Measurements from ENCODE around the gene MYOM1. TPM values are rescaled to one million over a fixed set of nuclear protein-coding genes. Genes with fewer than 3 reads are reported as not detected.

MYOM1 gene
- total and polyA plus RNA-seq, 2 donors (not counting 3 experiments of a cell fraction or from before 2014, with no cell fraction given) = 0.08 TPM; not detected in 1

- DNase-seq (ENCODE audit: low read depth, low spot score) (no peak), FAIRE-seq (no peak)
- no TSS peak for BruUV-seq (replicated peaks)
- H3K9ac ChIP-seq (replicated peaks; ENCODE audit: extremely low read depth, insufficient read depth, low read length) = no peak overlapping the region
- H3K79me2 ChIP-seq (ENCODE audit: control insufficient read depth, insufficient read depth, low read length) = no peaks in the 10 kb centered on the region
- H4K20me1 ChIP-seq (replicated peaks; ENCODE audit: control insufficient read depth, extremely low read depth, insufficient read depth, low read length) = no peaks in the 10 kb centered on the region
- H3K4me2 ChIP-seq (ENCODE audit: insufficient read depth, low read length) = no peak overlapping the region
- peaks cover 0 to 6% of the 10 kb centered on the region in 2 experiments for H3K27me3 ChIP-seq (ENCODE audit: control insufficient read depth in 2 of 2, insufficient read depth in 2 of 2, low read length in 2 of 2)
- H3K9me3 ChIP-seq (replicated peaks; ENCODE audit: control insufficient read depth, insufficient read depth, low read length) = no peaks in the 10 kb centered on the region
- H3K27ac ChIP-seq (ENCODE audit: insufficient read depth, low read depth, low read length) = no peak overlapping the region
- no peak overlapping the region for H2AFZ ChIP-seq (ENCODE audit: low read depth, low read length)
- TF ChIP-seq FOS (IDR thresholded peaks at IDR 0.05; ENCODE audit: borderline replicate concordance, insufficient read depth, low read length) (no peak), JUN (IDR thresholded peaks at IDR 0.05; ENCODE audit: borderline replicate concordance, insufficient read depth, insufficient read length, low read depth) (no peak), CTCF (IDR thresholded peaks at IDR 0.05; ENCODE audit: extremely low read depth in 1 of 2, insufficient read depth in 1 of 2, low read depth in 1 of 2, low read length in 2 of 2) (no peak), GATA2 (IDR thresholded peaks at IDR 0.05; ENCODE audit: insufficient read depth, insufficient read length, low read depth, low read length) (no peak), POLR2AphosphoS5 (IDR thresholded peaks at IDR 0.05; ENCODE audit: insufficient read depth, low read depth, low read length) (no peak), MYC (IDR thresholded peaks at IDR 0.05; ENCODE audit: low read depth, low read length) (no peak), MAX (IDR thresholded peaks at IDR 0.05; ENCODE audit: insufficient read depth, insufficient read length) (no peak), EZH2 (IDR thresholded peaks at IDR 0.05; ENCODE audit: borderline replicate concordance, low read depth, low read length, severe bottlenecking) (no peak), POLR2A (IDR thresholded peaks at IDR 0.05; ENCODE audit: low read depth, low read length) (no peak)
- no peaks in the 10 kb centered on the region for H3K36me3 ChIP-seq (ENCODE audit: control insufficient read depth in 2 of 2, extremely low read depth in 1 of 2, insufficient read depth in 2 of 2, low read length in 2 of 2)
- H3K4me3 ChIP-seq (replicated peaks in 1 of 3; ENCODE audit: insufficient read depth in 1 of 3, low read depth in 1 of 3, low read length in 3 of 3) = no peak overlapping the region
- ChIA-PET POLR2A (no interaction called here), CTCF (no interaction called here)
- intact Hi-C loops (cut with micrococcal nuclease) = no loop called here
- no peaks in the 10 kb centered on the region for H3K4me1 ChIP-seq (ENCODE audit: control insufficient read depth, extremely low read depth, insufficient read depth, low read length)
- dilution Hi-C loops (cut with MboI; ENCODE audit: extremely low pct_ligation_motif_present, low sequenced_read_pairs) = no loop called here
- no peaks in the 10 kb centered on the region for H3K9me1 ChIP-seq (replicated peaks; ENCODE audit: control insufficient read depth, extremely low read depth, insufficient read depth, low read length)
These were observed 48.1 kb downstream of the MYOM1 start for GRCh38 chr18:3171631-3172030.
